DMS114 treated with DMSO at 0.1 percent for 48 hours (cell line): Measurements from ENCODE around the gene ADCYAP1R1.

Source experiments
- DNase-seq: peaks from one replicate; lab custom pipeline; 2025; ENCODE audit not compliant: unreplicated experiment; lab: John Stamatoyannopoulos, UW

Gene ADCYAP1R1

DNA sequence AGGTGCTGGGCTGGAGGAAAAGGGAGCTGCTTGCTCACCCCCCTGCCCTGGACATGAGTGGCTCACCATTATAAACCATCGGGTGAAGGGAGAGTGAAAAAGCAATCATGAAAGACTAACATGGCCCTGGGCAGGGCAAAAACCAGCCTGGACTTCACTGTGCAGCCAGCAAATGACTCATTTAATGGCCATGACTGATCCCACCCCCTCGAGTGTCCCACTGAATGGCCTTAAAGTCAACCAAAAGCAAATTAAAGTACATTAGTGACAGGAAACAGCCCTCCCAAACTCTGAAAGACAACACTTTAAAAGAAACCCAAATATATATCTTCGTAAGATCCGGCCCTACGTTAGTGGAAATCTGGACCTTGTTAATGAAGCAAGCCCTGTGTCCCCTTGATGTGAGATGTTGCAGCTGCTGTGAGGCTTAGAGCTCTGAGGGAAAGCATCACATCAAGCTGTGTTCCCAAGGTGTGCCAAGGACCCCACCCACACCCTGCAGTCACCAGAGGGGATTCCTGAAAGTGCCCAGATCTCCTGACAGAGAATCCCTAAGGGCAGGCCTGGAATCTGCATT is 31.2 kb downstream of the ADCYAP1R1 start:
- no peak for DNase-seq

DNA sequence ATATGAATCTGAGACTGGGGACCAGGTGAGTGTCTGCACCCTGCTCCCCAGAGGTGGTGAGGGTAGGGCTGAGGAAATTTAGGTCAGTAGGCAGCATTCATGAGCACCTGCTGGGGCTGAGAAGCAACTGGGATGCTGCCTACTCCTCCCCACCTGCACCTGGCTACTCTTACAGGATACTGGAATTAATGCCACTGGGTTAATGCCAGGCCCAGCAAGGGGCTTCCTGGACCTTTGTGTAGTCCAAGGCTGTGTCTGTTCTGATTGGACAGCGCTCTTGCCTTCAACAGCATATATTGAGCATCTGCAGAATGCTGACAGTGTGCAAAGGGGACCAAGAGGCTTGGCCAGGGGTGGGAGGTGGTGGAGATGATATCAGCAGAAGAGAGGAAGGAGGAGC is 32.1 kb downstream of the ADCYAP1R1 start:
- DNase-seq: no peak

GRCh38 chr7:31087351-31087750 is 35.2 kb downstream of the ADCYAP1R1 start:
- DNase-seq: no peak

GRCh38 chr7:31091924-31092434 is 39.9 kb downstream of the ADCYAP1R1 start:
- DNase-seq: no peak

GRCh38 chr7:31092606-31093005 is 40.5 kb downstream of the ADCYAP1R1 start:
- no peak for DNase-seq

DNA sequence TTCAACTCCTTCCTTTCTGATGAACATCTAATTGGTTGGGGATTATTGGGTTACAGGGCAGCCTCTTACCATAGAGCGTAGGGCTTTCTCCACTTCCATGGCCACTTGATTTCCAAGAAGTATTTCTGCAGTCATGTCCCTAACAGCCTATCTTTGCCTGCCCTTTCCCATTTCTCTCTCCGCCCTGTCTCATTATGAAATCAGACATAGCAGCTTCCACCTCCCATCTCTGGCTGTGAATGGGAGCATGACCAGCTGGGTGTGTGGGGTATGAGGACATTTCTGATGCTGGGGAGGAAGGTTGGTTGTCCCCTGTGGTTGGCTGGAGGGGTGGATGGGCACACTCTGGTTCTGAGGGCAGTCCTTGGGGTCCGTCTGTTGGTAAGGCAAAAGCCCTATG is 41.2 kb downstream of the ADCYAP1R1 start:
- no peak for DNase-seq

- DNase-seq: no peak
Observed at GRCh38 chr7:31094271-31094670, 42.2 kb downstream of the ADCYAP1R1 start.

GRCh38 chr7:31095286-31096197 is 43.4 kb downstream of the ADCYAP1R1 start:
- no peak for DNase-seq

GRCh38 chr7:31096198-31096876 is 44.2 kb downstream of the ADCYAP1R1 start:
- DNase-seq: no peak

DNA sequence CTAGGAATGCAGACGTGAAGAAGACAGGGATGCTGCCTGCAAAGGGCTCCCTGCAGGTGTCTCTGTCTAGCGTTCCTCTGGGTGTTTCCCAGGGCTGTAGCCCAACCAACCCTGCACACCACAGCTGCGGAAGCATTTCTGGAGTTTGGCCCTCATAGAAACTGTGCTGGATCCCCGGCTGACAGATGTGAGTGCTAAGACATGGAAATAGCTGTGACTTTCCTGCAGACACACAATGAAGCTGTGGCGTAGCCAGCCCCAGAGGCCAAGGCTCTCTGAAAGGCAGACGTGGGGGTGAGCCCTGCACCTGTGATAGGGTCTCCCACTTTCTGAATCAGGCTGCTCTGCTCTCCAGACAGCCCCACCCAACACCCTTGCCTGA is 44.8 kb downstream of the ADCYAP1R1 start:
- no peak for DNase-seq

GRCh38 chr7:31098642-31099360 is 46.7 kb downstream of the ADCYAP1R1 start:
- no peak for DNase-seq

DNA sequence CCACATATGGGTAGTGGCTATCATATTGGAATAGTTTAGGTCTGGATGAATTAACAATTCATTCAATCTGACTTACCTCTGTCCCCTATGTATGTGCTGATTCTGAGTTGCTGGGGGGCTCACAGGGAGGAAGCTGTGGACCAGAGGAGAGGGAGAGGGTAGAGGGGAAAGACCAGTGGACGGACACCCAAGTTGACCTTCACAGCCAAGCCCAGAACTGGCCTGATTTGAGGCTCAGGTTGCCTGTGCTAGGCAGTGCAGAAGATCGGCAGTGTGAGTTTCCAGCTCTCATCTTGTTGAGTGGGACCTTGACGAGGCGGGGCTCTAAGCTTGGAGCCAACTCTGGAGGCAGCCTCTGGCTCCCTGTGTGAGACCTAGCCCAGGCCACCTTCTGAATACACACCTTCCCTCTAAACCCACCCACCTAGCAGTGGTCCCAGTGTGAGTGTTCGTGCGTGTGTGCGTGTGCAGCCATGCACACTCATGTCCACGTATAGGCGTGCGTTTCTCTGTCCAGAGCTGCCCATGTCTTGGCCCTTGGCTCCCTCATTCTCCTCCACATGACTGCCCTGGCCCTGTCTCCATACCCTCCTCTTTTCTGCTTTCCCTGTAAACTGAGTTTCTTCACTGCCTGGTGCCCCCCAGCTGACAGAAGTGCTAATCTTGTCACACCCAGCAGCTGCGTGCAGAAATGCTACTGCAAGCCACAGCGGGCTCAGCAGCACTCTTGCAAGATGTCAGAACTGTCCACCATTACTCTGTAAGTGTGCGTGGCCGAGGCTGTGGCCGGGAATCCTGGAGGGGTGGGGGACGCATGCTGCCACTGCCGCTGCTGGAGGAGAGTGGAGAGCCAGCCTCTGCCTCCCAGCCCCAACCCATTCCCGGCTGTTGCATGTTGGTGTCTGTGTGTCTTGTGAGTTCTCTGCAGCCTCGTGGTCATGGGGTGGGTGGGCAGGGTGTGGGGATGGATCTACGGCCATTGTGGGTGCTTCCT is 47.6 kb downstream of the ADCYAP1R1 start:
- DNase-seq: no peak

GRCh38 chr7:31100445-31100844 is 48.3 kb downstream of the ADCYAP1R1 start:
- DNase-seq: no peak

DNA sequence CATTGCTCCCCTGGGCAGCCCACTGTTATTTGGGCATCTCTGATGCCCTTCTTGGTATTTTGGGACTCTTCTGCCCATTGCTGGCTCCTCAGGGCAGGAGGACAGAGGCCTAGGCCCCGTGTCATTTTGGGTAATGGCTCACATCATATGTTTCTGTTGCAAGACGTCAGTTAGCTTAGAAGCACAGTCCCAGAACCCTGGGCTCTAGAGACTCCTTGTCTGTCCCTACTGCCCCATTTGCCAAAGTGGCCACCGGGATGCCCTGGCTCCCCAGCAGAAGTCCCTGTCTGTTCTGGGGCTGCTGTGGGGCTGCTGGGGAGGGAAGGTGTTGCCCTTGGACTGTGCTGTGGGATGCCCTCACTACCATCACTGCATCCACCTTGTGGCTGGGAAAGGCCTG is 48.8 kb downstream of the ADCYAP1R1 start:
- no peak for DNase-seq

DNA sequence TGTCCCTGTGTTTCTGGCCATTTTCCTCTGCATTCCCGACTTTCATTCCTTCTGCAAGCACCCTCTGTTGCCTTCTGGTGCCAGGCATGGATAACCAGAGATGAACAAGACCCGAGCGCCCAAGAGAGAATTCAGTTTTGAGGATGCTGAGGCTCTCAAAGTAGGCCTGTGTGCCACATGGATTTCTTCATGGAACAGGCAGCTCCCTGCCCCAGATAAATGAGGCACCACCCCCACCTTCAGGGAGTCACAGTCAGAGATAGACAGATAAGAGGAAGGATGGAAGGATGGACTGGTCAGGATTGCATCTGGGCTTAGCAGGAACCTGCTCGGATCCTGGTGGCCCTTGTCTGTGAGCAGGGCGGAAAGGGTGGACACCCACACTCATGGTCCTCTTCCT is 49.4 kb downstream of the ADCYAP1R1 start:
- no peak for DNase-seq

- no peak for DNase-seq
Observed at GRCh38 chr7:31102151-31102972, 50.3 kb downstream of the ADCYAP1R1 start.

DNA sequence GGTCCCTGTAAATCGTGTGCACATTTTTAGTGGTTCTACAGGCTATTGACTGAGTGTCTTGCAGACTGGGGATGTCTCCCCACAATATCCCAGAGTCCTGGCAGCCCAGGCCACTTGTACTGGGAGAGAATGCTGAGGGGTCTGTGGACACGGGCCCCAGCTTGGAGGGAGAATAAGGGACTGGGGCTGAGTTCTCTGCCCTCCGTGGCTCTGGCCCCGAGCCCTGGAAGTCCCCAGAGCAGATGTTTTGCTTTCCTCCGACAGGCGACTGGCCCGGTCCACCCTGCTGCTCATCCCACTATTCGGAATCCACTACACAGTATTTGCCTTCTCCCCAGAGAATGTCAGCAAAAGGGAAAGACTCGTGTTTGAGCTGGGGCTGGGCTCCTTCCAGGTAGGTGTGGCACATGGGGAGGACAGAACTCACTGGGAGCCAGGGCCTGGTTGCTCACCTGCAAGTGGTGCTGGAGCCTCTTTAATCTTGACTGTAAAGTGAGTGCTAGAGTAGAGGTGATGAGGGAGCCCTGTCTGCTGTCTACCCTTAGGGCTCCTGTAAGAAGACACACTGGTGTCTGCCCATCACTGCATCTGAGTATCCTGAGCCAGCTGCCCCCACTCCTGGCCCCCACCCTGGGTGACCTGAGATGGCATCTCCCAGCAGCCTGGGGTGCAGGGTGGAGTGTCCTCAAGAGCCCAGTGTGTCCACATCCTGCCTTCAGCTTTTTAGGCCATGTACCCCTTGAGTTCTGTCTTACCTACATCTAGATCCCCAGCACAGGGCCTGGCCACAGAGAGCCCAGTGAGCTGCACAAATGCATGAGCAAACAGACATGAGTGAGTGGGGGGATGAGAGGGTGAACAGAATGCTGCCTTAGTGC is 51.1 kb downstream of the ADCYAP1R1 start:
- no peak for DNase-seq
